ENCODE results near the gene FAM209A.

GRCh38 chr20:56483970-56484369 is 40.6 kb upstream of the FAM209A start:
- TF ChIP-seq CTCF (IDR thresholded peaks at IDR 0.05) = no peak
- TF ChIP-seq TCF7L2 (IDR thresholded peaks at IDR 0.05; ENCODE audit: low read depth, low read length) = no peak
- TF ChIP-seq POLR2AphosphoS5 (IDR thresholded peaks at IDR 0.05; ENCODE audit: low read depth, low read length) = no peak
- no peak for TF ChIP-seq REST (IDR thresholded peaks at IDR 0.05; ENCODE audit: insufficient read depth in 1 of 2, low read depth in 2 of 2, low read length in 1 of 2)

Data from Panc1 (cell line).